Fibroblast of the conjunctiva (primary cell): Measurements from ENCODE around the gene KRT83.

Source experiments
- DNase-seq: peaks from one replicate; pipeline ENCODE4 v3.0.0-alpha.2; 2010; ENCODE audit warnings: low read depth

The KRT83 gene

DNA sequence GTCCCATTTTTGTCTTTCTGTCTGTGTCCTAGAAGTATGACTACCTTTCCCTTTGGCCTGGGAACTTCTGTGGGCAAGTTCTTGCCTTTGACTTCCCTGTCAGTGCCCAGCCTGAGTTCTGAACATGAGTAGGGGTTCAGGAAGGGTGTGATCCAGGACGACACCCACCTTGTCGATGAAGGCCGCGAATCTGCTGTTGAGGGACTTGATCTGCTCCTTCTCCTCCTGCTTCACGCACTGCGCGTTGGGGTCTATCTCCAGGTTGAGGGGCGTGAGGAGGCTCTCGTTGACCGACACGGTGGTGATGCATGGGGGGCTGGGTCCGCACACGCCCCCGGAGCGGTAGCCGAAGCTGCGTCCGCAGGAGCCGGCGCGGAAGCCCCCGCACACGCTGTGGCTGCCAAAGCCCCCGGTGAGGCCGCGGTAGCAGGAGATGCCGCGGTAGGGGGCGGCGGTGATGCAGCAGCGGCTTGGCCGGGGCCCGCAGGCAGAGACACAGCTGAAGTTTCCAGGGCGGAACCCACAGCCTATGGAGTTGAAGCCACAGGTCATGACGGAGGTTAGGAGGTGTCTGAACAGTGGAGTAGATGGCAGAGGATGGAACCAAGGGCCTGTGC, at the start of gene KRT83:
Gene KRT83, minus strand, starts transcription at position 615 of the 617 bp plus-strand sequence. Its CDS starts 63 bp downstream, at position 552.
- no peak for DNase-seq

DNA sequence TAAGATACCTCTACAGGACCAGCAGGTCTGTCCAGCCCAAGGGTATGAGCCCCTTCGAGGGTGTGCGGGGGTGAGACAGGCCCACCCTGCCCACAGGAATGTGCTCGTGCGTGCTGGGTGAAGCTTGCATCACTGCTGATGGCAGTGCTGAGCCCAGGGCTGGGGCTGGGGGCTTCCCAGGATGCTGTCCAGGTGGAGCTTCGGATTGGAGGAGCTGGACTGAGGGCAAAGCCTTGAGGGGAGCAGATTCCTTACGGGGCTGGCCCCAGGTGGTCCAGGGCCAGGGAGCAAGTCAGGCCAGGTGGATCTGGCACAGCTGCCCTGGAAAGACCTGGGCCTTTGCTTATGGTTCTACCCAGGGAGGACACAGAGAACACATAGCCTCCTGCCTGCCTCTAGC, 48.6 kb upstream of the KRT83 start:
- DNase-seq: no peak

DNA sequence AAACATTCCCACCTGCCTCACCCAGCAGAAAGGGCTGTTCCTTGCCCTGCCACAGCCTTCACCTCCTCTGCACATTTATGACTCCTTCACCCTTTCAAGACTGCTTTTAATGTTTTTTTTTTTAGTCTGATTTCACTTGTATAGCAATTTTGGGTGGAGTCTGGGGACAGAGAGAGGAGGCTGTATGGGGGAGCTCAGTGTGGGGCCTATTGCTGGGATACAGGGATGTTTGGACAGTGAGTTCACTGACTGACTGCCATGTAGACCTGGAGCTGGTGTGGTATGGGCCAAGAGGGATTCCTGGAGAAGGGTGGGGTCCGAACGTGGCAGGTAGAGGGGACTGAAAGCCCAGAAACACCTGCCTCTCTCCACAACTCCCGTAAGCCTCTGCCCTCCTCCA, 48.0 kb upstream of the KRT83 start:
- no peak for DNase-seq

DNA sequence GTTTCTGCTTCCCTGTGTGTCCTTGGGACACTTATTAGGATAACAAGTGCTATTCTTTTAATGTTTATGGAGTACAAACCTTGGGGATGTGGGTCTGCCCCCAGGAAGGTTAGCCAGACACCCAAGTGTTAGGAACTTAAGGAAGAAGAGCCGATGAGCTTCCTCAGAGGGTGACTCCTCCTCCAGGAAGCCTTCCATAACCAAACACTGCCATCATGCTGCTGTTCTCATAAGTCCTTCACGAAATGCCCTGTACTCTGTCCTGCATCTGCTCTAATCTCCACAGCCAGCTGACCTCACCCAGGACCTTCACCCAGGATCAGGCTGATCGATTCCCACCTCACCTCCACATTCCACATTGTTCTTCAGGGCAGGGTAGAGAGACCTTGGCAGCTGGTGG, 47.3 kb upstream of the KRT83 start:
- no peak for DNase-seq

DNA sequence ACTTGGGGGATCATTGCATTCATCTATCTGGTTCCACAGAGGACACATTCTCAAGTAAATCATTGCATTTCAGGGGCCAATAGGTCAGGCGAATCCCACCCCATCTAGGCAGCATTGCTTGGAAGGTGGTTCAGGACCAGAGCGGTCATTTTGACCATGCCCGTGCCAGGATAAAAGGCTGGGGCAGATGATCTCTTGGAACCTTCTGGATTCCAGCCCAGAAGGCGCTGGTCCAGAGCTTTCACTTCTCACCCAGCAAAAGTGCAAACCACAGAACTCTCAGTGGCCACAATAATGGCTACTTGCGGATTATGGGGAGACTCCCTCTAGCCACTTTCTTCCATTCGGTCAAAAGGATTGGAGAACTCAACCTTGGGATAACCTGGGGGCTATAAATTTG, 46.7 kb upstream of the KRT83 start:
- no peak for DNase-seq

DNA sequence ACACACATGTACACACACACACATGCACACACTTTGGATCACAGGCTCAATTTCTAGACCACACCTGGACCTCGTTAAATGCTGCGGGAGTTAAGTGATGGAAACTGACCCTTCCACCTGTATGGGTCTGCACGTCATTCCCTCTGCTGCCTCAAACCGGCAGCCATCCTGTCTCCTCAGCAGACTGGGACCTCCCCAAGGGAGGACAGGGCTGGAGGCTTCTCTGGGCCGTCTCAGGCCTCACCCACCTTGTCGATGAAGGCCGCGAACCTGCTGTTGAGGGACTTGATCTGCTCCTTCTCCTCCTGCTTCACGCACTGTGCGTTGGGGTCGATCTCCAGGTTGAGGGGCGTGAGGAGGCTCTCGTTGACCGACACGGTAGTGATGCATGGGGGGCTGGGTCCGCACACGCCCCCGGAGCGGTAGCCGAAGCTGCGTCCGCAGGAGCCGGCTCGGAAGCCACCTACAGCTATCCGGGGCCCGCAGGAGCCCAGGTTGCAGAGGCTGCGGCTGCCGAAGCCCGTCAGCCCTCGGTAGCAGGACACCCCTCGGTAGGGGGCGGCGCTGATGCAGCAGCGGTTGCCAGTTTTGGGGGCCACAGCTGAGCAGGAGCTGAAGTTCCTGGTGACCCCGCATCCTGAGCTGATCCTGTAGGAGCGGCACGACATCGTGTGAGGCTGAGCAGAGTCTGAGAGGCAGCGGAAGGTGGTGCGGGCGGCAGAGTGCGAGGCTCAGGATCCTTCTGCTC, 45.7 kb upstream of the KRT83 start, which contains the start of gene KRT85:
Gene KRT85, minus strand, starts transcription at position 744 of the 748 bp plus-strand sequence. Its CDS starts 76 bp downstream, at position 668.
- no peak for DNase-seq

DNA sequence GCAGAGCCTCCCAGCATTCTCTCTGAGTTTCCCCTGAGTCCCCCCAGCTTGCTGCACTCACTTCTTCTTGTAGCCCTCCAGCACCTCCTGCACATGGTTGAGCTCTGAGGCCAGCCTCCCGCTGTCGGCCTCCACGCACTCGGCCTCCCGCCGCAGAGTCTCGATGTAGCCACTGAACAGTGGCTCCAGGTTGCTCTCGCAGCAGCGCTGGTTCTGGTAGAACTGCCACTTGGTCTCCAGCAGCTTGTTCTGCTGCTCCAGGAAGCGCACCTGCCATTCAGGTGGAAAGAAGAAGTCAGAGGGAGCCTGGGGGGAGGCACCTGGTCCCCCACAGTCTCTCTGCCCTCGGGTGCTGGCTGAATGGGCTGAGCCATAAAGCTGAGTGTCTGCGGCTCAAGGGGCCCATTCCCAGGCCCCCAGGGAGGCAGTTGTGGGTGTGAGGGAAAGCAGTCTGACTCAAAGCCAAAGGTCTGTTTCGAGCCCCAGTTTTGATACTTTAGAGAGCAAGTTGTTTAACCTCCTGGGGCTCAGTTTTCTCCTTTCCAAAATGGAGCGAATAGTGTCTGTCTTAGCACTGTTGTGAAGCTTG, 43.8 kb upstream of the KRT83 start:
- DNase-seq: no peak

DNA sequence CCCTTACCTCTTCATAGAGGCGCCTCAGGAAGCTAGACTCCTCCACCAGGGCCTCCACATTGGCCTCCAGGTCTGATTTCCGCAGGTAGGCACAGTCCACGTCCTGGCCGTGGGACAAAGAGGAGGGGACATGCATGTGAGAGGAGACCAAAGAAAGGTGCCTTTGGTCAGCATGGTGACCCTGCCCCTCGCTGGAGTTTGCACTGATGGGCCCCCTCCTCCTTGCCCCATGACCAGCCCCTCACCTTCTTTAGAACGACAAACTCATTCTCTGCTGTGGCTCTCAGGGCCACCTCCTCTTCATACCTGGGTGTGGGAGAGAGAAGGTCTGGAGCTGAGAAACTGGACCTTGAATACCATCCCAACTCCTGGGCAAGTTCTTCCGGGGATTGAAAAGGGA, 42.9 kb upstream of the KRT83 start:
- no peak for DNase-seq

DNA sequence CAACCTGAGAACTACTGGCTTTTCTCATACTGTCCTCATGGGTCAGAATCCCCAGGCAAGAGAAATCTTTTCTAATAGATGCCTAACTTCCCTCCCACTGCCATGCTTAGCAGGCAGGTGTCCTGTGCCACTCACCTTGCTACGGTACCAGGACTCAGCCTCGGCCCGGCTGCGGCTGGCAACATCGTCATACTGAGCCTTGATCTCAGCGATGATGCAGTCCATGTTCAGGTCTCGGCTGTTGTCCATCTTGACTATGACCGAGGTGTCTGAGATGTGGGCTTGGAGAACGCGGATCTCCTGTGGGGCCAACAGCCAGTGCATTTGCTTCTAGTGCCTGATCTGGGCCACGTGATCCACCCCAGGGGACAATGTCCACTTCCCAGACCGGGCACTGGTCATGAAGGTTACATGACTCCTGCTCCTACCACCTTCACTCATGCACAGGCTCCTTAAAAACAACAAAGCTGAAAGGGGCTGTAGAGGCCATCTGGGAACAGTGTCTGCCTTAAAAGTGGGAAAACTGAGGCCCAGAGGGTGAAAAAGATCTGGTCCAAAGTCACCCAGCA, 42.0 kb upstream of the KRT83 start:
- DNase-seq: no peak

DNA sequence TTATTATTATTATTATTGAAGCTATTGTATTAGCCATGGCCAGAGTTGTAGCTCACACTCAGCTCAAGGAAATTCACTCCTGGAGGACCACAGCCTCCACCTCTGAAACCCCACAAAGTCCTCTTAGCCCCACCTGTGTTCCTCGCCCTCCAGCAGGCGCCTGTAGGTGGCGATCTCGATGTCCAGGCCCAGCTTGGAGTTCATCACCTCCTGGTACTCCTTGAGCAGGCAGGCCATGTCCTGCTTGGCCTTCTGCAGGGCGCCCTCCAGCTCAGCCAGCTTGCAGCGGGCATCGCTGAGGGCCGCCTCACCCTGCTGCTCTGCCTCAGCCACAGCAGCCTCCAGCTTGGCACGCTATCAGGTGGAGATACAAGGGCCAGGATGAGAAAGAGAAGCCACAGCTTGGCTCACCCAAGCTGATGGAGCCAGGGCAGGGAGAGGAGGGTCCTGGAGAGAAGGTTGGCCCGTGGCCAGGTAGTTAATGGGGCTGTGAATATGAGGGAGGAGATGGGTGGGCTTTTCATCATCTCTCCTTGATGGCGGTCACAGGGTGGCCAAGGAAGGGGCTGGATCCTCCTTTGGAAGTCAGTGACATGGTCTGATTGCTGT, 41.0 kb upstream of the KRT83 start:
- no peak for DNase-seq

DNA sequence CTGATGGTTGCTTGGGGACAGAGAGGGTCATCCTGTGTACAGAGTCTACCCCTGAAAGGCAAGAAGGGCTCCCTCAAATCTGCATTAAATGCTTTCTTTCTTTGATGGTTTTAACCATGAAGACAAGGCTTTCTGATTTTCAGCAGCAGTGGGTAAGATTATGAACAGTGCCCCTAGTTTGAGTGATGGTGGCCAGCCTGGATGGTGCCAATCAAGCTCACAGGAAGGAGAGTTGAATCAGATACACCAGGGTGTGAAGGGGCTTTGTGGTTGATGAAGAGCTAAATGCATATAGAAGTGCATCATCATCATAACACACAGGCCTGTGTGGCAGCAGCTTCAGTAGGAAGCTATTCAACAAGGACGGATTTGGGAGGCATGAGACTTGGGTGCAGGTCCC, 40.4 kb upstream of the KRT83 start:
- no peak for DNase-seq

DNA sequence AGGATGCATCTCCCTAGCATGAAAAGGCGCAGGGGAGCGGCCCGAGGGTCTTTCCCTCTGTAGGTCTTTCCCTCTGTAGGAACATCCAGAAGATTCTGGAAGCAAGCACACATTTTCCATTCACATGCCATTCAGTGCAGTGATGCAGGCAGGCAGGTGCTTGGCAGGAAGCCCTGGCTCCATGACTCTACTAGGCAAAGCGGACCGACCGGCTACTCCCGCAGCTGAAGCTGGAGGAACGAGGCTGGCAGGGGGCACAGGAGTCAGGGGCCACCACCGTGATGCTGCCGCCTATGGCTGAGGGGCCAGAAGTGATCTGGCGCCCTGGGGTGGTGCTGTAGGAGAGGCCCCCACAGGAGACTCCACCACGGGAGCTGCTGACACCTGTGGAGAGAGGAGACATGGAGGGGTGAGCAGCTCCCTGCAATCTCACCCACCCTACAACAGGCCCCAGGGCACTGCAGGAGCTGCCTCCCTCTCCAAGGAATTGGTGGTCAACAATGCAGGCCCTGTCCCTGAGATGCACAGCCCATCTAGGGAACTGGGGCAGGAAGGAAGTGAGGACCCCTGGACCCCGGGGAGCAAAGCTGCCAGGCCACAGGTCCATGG, 39.6 kb upstream of the KRT83 start:
- no peak for DNase-seq

DNA sequence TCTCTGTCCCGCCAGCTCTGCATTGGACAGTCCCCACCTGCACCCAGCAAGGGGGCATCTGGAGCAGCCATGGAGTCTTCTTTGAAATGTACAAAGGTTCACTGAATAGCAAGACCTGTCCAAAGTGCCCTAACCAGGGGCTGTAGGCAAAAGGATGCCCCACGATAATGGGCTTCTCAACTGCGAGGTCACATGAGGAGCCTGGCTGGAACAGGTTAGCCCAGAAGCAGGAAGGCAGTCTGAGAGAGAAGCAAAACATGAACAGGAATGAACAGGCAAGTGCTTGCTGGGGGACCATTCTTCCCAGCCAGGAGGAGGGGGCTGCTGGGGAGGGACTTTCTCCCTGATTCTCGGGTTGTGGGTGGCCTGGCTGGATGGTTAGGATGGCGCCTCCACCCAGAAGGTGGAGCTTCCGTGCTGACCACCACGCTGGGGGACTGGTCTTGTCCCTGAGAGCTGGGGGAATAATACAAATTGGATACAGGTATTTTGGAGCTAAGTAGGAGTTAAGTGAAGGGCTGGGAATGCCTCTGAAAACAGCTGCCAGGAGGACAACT, 39.0 kb upstream of the KRT83 start:
- DNase-seq: no peak

DNA sequence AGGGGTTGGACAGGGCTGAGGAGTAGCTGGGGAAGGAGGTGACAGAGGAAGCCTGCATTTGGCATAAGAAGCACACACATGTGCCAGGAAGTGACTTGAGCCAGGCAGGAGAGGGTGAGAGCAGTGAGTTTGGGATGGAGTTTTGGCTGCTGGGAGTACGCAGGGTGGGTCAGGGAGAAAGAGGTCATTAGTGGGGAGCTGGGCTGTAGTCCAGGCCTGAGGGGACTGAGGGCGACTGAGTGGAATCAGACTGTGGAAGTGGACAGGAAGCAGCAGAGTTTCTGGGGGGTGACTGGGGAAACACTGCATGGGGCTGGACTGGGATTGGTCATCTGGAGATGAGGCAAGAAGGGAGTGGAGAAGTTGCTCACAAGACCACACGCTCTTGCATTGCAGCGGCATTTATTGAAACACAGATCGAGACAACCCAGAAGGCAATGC, 38.4 kb upstream of the KRT83 start:
- DNase-seq: no peak

DNA sequence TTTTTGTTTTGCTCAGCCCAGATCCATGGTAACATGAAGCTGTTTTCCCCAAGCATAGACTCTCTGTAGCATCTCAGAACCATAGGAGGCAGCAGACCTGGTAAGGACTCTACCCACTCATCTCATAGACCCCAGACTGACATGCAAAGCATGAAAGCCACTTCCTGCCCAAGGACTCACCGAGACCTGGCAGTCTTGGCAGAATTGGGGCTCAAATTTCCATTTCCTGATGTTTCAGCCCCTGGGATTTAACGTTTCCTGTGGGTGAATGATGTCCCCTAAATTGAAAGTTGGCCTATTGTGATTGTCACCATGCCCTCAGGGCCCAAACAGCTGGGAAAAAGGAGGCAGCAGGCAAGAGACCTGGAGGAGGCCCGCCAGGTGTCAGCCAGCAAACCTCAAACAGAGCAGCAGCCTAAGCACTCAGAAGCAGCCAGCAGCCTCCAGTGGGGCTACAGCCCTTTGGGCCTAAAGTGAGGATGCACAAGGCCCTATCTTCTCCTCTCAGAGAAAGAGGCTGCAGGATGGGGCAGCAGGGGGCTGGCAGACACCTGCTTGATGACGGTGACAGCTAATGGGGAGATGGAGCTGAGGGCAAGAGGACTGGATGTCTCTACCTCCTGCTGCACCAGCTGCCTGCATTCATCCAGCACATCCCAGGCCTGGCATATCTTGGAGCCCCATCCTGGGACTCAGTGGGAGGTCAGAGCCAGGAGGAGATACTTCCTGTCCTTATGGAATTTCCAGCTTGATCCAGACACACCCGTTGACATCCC, 37.6 kb upstream of the KRT83 start:
- no peak for DNase-seq

DNA sequence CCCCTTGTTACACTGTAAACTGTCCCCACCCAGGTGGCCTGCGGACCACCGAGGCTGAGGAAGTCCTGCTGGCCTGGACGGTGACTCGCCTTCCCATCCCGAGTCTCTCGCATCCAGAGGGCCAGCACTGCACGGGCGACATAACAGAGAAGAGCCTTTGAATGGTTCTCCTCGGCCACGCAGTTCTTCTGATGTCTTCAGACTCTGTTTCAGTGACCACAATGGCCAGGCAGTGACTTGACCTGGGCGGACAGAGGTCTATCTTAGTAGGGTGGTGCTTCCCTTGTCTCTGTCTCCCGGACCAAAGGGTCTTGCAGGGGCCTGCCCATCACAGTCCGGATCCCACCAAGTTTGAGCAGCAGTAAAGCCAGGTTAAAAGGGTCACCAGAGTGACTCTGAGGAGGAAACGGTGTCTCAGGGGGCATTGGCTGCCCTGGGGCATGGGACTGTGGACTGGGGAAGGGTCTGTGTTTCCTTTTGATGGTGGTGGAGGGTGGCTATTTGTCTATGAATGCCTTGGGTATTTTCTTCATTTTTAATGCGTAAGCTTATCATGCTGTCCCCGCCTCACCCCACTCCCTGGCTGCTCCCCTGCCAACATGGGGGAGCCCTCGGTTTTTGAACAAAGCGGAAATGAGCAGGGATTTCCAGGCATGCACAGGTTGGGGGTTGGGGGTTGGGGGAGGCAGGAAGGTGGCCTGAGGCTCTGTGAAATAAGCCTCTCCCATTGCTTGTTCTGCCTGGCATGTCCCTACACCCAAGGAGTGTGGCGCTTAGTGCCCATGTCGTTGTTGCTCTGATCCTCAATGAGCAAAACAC, 35.8 kb upstream of the KRT83 start:
- no peak for DNase-seq

DNA sequence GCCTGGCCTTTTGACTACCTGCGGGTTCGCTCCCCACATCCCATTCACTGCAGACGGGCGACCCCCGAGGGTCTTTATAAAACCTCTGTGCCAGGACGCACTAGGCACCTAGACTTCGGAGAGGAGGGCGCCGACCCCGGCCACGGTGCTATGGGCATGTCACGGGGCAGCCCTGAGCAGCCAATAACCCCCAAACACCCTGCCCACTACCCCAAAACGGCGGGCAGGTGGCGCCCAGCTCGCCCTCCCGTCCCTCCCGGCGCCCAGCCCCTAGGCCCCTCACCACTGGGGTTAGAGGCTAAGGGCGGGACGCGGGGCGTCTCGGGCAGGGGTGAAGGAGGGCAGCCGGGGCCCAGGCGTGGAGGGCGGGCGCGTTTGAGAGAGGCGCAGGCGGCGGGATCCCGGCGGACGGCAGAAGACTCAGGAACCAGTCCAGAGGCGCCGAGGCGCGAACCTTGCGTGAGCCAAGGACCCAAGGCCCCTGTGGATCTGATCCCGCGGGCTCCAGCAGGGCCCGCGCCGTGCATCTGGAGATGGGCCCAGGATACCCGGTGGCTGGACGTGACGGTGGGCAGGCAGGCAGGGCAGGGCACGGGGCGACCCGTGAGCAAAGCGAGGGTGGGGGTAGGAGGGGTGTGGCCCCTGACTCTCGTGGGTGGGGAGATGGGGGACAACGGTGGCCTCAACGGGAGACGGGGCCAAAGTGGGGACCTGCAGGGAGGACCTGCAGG, 35.0 kb upstream of the KRT83 start:
- DNase-seq: no peak

DNA sequence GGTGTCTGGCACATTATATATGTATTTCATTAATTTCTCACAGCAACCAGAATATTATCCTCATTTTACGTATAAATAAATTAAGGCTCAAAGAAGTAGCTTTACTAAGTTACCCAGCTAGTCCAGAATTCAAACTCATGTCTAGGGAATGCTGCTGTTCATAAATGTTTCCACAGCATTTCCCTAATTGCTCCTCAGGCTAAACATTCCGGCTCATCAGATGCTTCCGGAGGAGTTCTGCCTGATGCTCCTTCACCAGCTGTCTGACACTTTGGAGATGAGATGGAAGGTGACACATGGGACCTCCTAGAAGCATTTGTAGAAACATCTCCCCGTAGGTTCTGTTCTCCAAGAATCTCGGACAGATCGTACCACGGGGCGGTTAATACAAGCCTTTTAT, 34.0 kb upstream of the KRT83 start:
- no peak for DNase-seq

DNA sequence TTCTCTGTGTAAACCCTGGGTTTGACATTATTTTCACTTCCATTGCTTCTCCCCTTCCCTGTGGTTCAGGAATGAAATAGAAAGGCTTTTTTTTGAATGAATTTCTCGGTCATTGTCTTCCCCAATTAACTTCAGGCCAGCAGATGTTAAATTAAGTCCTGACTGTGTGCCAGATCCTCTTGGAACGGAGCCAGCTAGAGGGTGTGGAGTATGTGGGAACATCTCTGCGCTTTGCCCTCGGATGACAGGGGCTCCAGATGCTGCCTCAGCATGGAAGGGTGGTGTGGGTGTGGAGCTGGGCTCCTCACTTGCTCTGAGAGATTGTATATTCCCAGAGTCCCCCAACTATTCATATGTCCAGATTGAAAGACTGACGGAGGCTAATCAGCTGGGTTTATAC, 33.0 kb upstream of the KRT83 start:
- no peak for DNase-seq
